HL-60 (cell line): ENCODE measurements around the gene LCNL1.

Experiments used
- GABPA ChIP-seq: IDR thresholded peaks from 2 replicates; pipeline ENCODE4 v1.6.1; 2012; ENCODE audit warnings: low read depth
- POLR2AphosphoS5 ChIP-seq: IDR thresholded peaks from 2 replicates; pipeline ENCODE4 v1.6.1; 2012; ENCODE audit warnings: low read depth
- TF ChIP-seq, protein P1 (sequence below): IDR thresholded peaks from one replicate; pipeline ENCODE4 v1.5.1; 2011; ENCODE audit warnings: low read length, control low read depth, inconsistent platforms; ENCODE audit not compliant: insufficient read depth

DNA sequence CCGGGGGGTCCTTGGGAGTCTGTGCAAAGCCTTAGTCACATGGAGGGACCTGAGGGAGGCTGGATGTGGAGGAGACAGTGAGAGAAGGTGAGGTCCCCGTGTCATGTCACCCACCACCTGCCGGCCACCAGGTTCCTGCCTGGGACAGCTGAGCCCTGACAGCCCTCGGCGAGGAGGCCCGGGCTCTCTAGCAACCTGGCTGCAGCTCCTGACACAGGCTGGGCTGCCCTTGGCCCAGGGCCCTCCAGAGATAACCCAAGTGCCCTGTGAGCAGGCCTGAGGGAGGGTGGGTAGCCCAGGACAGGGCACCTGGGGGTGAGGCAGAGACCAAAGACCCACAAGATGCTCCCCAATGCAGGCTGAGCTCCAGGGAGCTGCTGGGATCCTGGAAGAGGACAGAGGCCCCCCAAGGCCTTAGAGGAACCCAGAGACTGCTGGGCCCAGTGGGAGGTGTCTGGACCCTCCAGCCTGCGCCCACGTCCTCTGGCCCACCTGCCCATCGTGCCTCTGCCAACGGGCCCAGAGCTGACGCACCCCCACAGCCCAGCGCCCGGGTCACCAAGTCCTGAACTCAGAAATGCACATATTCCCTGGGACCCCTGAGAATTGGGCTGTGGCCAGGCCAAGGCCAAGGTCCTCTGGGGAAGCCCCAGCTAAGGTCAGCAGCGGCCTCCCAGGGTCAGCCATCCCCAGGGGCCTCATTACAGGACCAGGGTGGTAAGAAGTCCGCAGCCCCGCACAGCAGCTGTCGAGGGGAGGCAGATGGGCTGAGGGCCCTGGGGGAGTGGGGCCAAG is 14.3 kb upstream of the LCNL1 start:
- TF ChIP-seq POLR2AphosphoS5: no peak
- TF ChIP-seq, protein P1, sequence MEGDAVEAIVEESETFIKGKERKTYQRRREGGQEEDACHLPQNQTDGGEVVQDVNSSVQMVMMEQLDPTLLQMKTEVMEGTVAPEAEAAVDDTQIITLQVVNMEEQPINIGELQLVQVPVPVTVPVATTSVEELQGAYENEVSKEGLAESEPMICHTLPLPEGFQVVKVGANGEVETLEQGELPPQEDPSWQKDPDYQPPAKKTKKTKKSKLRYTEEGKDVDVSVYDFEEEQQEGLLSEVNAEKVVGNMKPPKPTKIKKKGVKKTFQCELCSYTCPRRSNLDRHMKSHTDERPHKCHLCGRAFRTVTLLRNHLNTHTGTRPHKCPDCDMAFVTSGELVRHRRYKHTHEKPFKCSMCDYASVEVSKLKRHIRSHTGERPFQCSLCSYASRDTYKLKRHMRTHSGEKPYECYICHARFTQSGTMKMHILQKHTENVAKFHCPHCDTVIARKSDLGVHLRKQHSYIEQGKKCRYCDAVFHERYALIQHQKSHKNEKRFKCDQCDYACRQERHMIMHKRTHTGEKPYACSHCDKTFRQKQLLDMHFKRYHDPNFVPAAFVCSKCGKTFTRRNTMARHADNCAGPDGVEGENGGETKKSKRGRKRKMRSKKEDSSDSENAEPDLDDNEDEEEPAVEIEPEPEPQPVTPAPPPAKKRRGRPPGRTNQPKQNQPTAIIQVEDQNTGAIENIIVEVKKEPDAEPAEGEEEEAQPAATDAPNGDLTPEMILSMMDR: no peak
- TF ChIP-seq GABPA: no peak
